SU-DHL-6 (cell line): ENCODE measurements around the gene SCYGR8.
"Not testable (repeated sequence)": the region's sequence is repeated elsewhere in the genome, so short reads cannot be mapped to it uniquely, and the experiment has no call there.

Source experiments
- H2AFZ ChIP-seq: fragments of 200-600 bp; sonication (generic); 2 replicates; pipeline ENCODE4 v1.6.1; 2014; ENCODE audit warnings: low read depth, mild to moderate bottlenecking, moderate library complexity, mixed read lengths, antibody characterized with exemption, low read length; ENCODE audit not compliant: severe bottlenecking
- H3F3A ChIP-seq: fragments of 200-600 bp; shearing (Covaris generic); 2 replicates; pipeline ENCODE4 v1.6.0; 2016; ENCODE audit warnings: antibody characterized with exemption, mild to moderate bottlenecking; ENCODE audit not compliant: insufficient read depth
- H3K27ac ChIP-seq: fragments of 200-600 bp; sonication (generic); 2 replicates; pipeline ENCODE4 v1.5.1; 2016; ENCODE audit warnings: low read depth, mild to moderate bottlenecking, low read length, moderate library complexity, mixed read lengths
- H3K27me3 ChIP-seq: fragments of 200-600 bp; sonication (generic), shearing (Covaris generic); 2 replicates; pipeline ENCODE4 v1.6.0; 2014; ENCODE audit warnings: mild to moderate bottlenecking, low read length
- H3K36me3 ChIP-seq: fragments of 200-600 bp; sonication (generic); 2 replicates; pipeline ENCODE4 v1.6.1; 2014; ENCODE audit warnings: mild to moderate bottlenecking, low read length, mixed read lengths
- H3K4me2 ChIP-seq: fragments of 300-600, 200-600 bp; shearing (Covaris generic), sonication (generic); 2 replicates; pipeline ENCODE4 v1.6.0; 2014; ENCODE audit warnings: low read length, low read depth, mild to moderate bottlenecking; ENCODE audit not compliant: poor library complexity, severe bottlenecking
- H3K4me3 ChIP-seq: fragments of 200-600 bp; sonication (generic); 2 replicates; pipeline ENCODE4 v1.5.1; 2014; ENCODE audit warnings: antibody characterized with exemption, low read length, mild to moderate bottlenecking, mixed read lengths; ENCODE audit not compliant: insufficient read depth, poor library complexity, severe bottlenecking
- H3K79me2 ChIP-seq: fragments of 200-600 bp; sonication (generic); 2 replicates; pipeline ENCODE4 v1.6.1; 2014; ENCODE audit warnings: mild to moderate bottlenecking, low read length, moderate library complexity; ENCODE audit not compliant: insufficient read depth
- H3K9ac ChIP-seq: fragments of 200-600 bp; sonication (generic); 2 replicates; pipeline ENCODE4 v1.7.0; 2014; ENCODE audit warnings: mild to moderate bottlenecking, low read length
- H3K9me2 ChIP-seq: fragments of 200-600 bp; sonication (generic); replicated peaks from 2 replicates; pipeline ENCODE4 v1.6.1; 2014; ENCODE audit warnings: low read length; ENCODE audit not compliant: insufficient read depth
- H3K9me3 ChIP-seq: fragments of 200-600 bp; sonication (generic); 2 replicates; pipeline ENCODE4 v1.6.1; 2014; ENCODE audit warnings: low read length, mixed read lengths; ENCODE audit not compliant: insufficient read depth
- H4K20me1 ChIP-seq: fragments of 200-600 bp; sonication (generic); 2 replicates; pipeline ENCODE4 v1.6.1; 2014; ENCODE audit warnings: low read depth, mild to moderate bottlenecking, antibody characterized with exemption, low read length, moderate library complexity, mixed read lengths
- EZH2phosphoT487 ChIP-seq: fragments of 200-600 bp; sonication (generic), shearing (Covaris generic); conservative IDR thresholded peaks from 2 replicates; pipeline ENCODE4 v1.6.1; 2018; ENCODE audit warnings: mild to moderate bottlenecking, antibody characterized with exemption, low read length, moderate library complexity, mixed read lengths
- TF ChIP-seq, protein P1 (sequence below): fragments of 200-600 bp; sonication (generic); IDR thresholded peaks from one replicate; pipeline ENCODE4 v1.5.1; 2017; ENCODE audit warnings: antibody characterized with exemption, mild to moderate bottlenecking, low read length, moderate library complexity; ENCODE audit not compliant: insufficient read depth, poor library complexity, severe bottlenecking

The SCYGR8 gene

DNA sequence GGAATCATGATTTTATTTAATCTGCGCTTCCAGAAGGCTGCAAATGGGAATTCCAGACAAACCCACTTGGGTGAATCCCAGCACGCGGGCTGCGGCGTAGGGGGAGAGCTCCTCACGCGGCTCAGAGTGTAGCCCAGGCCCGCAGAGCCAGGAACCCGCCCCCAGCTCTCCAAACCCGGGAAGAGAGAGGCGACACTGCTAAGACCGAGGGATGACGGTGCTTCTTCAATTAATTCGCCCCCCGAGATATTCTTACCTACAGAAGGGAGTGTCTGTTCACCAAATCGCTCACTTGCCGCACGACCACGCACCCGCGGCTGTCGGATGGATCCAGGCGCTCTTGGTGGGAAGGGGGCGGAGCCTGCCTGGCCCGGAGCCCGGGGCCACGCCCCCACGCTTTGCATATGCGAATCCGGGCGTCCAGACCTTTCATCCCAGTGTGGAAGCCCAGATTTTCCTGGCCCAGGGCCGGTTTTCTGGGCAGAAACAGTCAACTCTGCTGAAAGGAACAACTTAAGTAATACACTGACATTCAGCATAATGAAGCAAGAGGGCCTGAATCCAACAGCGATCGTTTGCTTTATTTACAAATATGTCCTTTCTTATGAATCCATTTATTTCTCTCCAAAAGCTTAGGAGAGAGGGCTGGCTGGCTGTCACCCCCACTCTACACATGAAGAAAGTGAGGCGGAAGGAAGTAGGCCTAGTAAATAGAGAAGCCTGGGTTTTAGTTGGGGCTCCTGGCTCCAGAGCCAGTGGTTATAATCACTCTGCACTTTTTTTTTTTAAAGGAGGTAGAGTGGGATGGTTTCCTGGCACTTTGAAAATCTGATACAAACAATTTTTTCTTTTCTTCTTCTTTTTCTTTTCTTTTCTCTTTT, 27.8 kb upstream of the SCYGR8 start, which contains the start of gene SLC19A3:
Gene SLC19A3 (minus strand): TSS at position 342 of the 881 bp plus-strand sequence. CDS start 15,710 bp downstream, outside the sequence.
- Histone ChIP-seq H3K4me2 (no peak within 1 kb of the TSS), H2AFZ (no peak within 1 kb of the TSS), H3K9me3 (no peaks in the 10 kb centered on the region), H3K36me3 (no peaks in the 10 kb centered on the region), H4K20me1 (no peaks in the 10 kb centered on the region), H3K79me2 (no peaks in the 10 kb centered on the region), H3K27me3 (no peaks in the 10 kb centered on the region), H3F3A (no peaks in the 10 kb centered on the region), H3K4me3 (no peak within 1 kb of the TSS), H3K9me2 (no peaks in the 10 kb centered on the region), H3K27ac (no peak within 1 kb of the TSS), H3K9ac (no peak within 1 kb of the TSS)
- TF ChIP-seq, protein P1, sequence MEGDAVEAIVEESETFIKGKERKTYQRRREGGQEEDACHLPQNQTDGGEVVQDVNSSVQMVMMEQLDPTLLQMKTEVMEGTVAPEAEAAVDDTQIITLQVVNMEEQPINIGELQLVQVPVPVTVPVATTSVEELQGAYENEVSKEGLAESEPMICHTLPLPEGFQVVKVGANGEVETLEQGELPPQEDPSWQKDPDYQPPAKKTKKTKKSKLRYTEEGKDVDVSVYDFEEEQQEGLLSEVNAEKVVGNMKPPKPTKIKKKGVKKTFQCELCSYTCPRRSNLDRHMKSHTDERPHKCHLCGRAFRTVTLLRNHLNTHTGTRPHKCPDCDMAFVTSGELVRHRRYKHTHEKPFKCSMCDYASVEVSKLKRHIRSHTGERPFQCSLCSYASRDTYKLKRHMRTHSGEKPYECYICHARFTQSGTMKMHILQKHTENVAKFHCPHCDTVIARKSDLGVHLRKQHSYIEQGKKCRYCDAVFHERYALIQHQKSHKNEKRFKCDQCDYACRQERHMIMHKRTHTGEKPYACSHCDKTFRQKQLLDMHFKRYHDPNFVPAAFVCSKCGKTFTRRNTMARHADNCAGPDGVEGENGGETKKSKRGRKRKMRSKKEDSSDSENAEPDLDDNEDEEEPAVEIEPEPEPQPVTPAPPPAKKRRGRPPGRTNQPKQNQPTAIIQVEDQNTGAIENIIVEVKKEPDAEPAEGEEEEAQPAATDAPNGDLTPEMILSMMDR, result no peak
- no peak for TF ChIP-seq EZH2phosphoT487

DNA sequence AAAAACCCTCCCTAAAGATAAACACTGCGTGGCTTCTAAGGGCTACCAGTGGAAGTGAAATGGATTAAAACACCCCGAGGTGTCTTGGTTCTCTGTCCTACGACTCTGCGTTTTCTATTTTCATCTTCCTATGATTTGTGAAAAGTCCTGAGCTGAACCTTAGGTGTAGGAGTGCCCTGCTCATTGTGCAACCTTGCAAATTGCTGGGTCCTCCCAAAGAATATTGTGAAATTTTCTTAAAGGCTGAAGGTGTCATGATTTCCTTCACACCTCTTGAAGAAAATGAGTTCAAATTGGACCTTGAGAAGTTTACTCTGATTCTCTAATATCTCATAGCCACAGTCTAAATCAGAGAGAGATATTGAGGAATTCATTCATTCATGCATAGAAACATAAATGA, 26.1 kb upstream of the SCYGR8 start:
- Histone ChIP-seq H3K4me3 (no peak overlapping the region), H3F3A (no peaks in the 10 kb centered on the region), H3K4me2 (no peak overlapping the region), H3K79me2 (no peaks in the 10 kb centered on the region), H3K27ac (no peak overlapping the region), H3K9me3 (no peaks in the 10 kb centered on the region), H3K36me3 (no peaks in the 10 kb centered on the region), H2AFZ (no peak overlapping the region), H3K9me2 (no peaks in the 10 kb centered on the region), H3K27me3 (no peaks in the 10 kb centered on the region), H4K20me1 (no peaks in the 10 kb centered on the region), H3K9ac (no peak overlapping the region)
- TF ChIP-seq, protein P1, result no peak
- no peak for TF ChIP-seq EZH2phosphoT487

DNA sequence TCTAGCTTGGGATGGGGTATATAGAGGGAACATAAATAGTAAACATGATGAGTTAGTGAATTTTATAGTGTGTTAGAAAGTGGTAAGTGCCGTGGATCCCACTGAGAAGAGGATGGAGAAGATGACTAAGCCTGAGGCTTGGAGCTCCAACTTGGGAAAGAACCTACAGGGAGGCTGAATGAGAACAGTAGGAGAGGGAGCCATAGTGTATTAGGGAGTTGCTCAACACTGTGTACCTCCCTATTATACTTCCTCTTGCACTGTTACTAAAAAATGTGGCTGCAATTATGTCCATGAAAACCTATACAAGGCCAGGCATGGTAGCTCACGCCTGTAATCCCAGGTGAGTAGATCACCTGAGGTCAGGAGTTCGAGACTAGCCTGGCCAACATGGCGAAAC, 25.0 kb upstream of the SCYGR8 start:
- Histone ChIP-seq H3K79me2 (no peaks in the 10 kb centered on the region), H2AFZ (no peak overlapping the region), H4K20me1 (no peaks in the 10 kb centered on the region), H3K9me2 (no peaks in the 10 kb centered on the region), H3K27ac (no peak overlapping the region), H3K36me3 (no peaks in the 10 kb centered on the region), H3K4me2 (no peak overlapping the region), H3F3A (no peaks in the 10 kb centered on the region), H3K4me3 (no peak overlapping the region), H3K9ac (no peak overlapping the region), H3K9me3 (no peaks in the 10 kb centered on the region), H3K27me3 (no peaks in the 10 kb centered on the region)
- no peak for TF ChIP-seq EZH2phosphoT487
- TF ChIP-seq, protein P1, result no peak

DNA sequence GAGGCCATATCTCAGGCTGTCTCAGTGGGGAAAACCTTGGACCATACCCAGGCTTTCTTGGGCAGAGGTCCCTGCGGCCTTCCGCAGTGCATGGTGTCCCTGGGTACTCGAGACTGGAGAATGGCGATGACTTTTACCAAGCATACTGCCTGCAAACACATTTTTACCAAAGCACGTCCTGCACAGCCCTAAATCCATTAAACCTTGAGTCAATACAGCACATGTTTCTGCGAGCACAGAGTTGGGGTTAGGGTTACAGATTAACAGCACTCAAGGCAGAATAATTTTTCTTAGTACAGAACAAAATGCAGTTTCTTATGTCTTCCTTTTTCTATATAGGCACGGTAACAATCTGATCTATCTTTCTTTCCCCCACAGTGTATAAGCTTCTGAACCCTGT, 22.9 kb upstream of the SCYGR8 start:
- H3K9ac ChIP-seq, H3K27me3 ChIP-seq, H3K9me3 ChIP-seq, H3K4me3 ChIP-seq, H2AFZ ChIP-seq, H3K79me2 ChIP-seq, H3K36me3 ChIP-seq, H4K20me1 ChIP-seq, H3K9me2 ChIP-seq, H3K27ac ChIP-seq, H3K4me2 ChIP-seq, H3F3A ChIP-seq: not testable (repeated sequence)
